SH-SY5Y (cell line): ENCODE data around the gene ARFGAP3.

Experiments
- GATA2 ChIP-seq: IDR thresholded peaks from 2 replicates; pipeline ENCODE4 v1.6.1; 2011; ENCODE audit warnings: mild to moderate bottlenecking, low read depth, low read length
- GATA3 ChIP-seq: IDR thresholded peaks from 2 replicates; pipeline ENCODE4 v1.6.1; 2011; ENCODE audit warnings: low read depth, mild to moderate bottlenecking, low read length, moderate library complexity

ARFGAP3 gene

DNA sequence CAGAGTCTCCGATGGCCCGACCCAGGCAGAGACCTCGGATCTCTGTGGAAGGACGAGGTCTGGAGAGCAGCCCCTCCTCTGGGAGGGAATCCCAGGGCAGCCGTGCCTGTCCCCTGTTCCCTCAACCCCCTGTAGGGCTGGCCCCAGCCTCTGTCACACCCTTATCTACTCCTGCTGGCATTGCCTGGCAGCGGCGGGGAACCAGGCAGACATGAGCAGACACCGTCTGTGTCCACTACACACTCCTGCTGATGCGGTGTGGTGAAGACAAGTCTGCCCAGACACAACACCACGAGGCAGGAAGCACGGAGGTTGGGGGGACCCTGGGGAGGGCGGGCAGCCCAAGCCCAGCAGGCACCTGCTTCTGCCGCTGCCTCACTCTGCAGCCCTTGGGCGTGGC is 83.9 kb downstream of the ARFGAP3 start:
- no peak for TF ChIP-seq GATA2
- no peak for TF ChIP-seq GATA3

DNA sequence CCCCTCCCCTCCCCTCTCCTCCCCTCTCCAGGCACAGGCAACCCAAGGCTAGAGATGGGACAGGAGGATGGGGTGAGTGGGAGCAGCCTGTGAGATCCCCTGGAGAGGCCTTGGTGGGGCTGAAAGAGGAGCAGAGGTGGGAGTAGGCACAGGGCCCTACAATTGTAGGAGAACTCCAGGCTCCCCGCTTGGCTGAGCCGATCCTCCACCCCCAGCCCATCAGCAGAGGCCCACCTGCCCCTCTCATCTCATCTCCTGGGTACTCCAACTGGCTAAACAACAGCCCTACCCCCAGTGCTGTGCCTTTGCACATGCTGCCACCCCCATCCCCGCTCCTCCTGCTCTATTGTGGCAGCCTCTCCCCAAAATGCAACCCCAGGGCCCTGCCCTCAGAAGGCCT is 84.4 kb downstream of the ARFGAP3 start:
- TF ChIP-seq GATA3 (no peak), GATA2 (no peak)

DNA sequence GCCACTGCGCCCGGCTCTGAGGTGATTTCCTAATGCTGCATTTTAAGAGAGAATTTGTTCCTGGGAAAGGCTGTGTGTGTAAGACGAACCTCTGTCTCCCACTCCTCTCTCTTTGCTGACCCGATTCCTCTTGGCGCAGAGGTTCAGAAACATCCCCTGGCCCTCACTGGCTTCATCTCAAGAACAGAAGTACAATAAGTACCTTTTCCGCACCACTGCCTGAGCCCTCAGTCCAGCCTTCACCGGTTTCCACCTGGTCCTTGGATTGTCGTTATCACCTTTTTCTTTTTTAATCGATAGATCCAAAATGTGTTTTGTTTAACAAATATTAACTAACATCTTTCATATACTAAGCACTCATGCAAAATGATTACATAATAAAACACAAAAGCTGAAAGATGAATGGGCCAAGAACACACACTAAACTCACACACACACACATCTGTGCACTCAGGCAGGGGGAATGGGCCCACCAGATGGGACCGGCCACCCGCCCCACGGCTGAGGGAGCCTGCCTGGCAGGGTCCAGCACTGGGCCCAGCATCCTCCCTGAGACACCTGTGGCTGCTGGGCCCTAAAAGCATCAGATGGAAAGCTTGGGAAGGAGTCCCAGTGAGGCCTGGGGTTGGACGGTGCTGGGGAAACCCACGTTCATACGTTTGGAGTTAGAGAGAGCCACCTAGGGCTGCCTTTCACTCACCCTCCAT is 86.0 kb downstream of the ARFGAP3 start:
- TF ChIP-seq GATA3: no peak
- TF ChIP-seq GATA2: no peak

DNA sequence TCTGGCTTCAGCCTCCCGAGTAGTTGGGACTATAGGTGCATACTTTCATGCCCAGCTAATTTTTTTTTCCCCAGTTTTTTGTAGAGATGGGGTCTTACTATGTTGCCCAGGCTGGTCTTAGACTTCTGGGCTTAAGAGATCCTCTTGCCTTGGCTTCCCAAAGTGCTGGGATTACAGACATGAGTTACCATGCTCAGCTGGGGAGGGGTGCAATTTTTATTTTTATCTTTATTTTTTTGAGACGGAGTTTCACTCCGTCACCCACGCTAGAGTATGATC is 86.7 kb downstream of the ARFGAP3 start:
- TF ChIP-seq GATA2 (no peak), GATA3 (no peak)

DNA sequence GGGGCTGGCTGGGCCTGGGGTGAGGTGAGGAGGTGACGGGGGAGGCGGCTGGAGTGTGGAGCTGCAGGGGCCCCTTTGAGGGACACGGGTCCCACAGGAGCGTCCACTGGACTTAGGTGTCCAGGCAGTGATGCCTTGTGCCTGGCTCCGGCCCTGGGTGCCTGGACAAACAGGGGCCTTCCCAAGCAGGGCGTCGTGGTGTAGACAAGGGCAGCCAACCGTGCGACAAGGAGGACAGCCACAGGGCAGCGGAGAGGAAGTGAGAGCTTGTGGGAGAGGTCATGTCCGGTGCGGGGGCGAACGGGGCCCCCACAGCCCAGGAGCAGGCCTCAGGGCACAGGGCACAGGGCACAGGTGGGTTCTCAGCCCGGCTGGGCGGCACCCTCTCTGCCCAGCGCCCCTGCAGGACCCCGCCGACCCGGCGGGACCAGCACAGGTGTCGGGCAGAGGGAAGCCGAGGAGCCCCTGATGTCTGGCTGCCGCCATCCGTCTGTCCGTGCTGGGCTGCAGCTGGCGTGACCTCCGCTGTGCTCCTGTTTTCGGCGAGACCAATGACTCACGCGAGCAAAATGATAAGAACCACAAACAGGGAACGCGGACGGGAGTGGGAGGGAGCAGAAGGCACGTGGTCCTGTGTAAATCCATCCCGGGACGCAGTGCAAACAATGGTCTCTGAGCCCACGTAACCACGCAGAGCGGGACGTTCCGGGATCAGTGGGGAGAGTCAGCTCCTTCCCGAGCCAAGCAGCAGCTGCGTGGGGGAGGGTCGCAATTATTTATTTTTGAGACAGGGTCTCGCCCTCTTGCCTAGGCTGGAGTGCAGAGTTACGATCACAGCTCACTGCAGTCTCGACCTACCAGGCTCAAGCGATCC is 87.3 kb downstream of the ARFGAP3 start:
- TF ChIP-seq GATA3 (no peak), GATA2 (no peak)

DNA sequence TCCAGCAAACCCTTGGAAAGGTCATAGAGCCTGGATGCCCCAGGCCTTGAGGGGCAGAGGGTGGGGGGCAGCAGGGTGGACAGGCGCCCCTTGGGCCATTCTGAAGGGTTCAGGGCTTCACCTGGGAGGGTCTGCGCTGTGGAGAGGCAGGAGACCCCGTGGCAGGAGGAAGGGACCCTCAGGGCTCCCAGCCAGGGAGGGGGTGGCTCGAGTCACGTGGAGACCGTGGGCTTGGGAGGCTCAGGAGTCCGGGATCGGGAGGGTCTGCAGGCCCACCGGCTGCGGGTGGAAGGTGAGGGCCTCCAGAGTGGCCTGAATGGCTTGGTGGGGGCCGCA is 87.9 kb downstream of the ARFGAP3 start:
- TF ChIP-seq GATA3 (no peak), GATA2 (no peak)

DNA sequence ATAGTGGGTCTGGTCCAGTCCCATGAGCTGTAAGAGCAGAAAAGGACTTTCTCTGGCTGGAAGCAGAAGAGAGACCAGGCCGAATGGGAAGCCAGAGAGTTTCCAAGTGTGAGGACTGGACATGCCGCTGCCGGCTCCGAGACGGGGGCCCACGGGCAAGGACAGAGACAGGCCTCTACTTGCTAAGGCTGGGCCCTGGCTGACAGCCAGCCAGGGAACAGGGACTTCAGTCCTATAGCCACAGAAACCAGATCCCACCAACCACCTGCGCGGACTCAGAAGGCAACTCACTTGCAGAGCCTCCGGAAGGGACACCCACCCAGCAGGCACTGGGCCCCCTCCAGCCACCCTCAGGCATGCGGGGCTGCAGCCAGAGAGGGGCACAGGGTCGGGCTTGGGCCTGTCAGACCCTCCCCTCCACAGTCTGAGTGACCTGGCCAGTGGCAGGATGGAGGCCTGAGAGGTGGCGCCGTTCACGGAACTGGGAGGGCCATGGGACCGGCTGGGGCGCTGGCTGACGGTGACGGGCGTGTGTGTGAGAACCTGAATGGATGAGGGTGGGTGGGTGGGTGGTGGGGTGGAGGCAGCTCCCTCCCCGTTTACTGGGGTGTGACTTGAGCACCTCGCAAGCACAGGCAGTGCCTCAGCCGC is 88.6 kb downstream of the ARFGAP3 start:
- TF ChIP-seq GATA2: no peak
- TF ChIP-seq GATA3: no peak

DNA sequence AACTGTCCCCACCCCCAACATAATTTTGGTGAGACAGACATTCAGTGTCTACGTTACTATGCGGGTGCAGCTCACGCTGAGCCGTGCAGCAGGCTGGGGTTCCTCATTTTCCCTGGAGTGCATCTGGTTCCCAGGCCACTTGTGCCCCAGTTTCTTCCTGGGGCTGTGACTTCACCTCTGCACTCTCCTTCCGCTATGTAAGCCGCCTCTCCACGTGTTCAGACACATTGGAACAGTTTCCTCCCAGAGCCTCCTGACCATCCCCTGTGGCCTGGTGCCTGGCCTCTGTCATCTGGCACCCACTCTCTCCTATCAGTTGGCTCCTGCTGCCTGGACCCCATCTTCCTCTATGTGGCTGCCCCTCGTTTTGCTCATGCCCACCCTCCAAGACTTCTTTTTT is 90.2 kb downstream of the ARFGAP3 start:
- TF ChIP-seq GATA3: no peak
- TF ChIP-seq GATA2: no peak

DNA sequence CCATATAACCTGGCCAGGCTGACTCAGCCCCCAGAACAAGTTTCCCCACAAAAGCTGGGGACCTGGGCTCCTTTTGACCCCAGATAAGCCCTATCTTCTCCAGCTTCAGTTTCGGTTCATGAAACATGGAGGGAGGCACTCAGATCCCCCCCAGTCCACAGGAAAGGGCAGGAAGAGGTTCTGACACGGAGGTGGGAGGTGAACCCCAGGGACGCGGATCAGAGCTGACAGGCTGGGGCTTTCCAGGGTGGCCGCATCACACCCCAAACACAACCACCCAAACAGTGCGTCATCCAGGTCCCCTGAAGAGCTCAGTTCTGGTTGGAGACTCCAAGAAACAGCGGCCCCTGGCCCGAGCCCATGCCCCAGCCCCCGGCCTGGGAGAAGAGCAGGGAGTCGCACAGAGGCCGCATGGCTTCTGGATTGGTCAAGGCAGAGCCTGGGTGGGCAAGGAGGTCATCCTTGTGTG is 92.1 kb downstream of the ARFGAP3 start:
- TF ChIP-seq GATA3 (no peak), GATA2 (no peak)

DNA sequence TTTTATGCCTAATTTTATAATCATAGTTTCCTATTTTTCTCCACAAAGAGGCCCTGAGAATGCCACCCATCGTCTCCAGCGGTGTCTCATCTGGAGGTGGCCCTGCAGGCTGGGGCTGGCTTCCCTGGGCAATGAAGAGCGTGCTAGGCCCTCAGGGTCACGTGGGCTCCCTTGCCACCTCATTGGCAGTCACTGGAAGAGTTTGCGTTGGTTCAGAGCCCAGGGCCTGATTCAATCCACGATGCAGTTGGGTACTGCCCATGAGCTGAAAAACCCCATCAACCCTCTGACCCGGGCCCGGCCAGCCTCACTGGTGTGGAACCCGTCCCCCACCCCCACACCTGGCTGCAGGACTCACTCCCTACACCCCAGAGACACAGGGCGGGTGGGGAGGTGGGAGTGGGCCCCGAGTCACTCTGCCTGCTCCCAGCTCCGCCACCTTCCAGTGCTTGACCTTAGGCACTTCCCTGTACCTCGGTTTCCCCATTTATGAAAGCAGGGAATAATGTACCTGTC is 93.0 kb downstream of the ARFGAP3 start:
- TF ChIP-seq GATA3 (no peak), GATA2 (no peak)

DNA sequence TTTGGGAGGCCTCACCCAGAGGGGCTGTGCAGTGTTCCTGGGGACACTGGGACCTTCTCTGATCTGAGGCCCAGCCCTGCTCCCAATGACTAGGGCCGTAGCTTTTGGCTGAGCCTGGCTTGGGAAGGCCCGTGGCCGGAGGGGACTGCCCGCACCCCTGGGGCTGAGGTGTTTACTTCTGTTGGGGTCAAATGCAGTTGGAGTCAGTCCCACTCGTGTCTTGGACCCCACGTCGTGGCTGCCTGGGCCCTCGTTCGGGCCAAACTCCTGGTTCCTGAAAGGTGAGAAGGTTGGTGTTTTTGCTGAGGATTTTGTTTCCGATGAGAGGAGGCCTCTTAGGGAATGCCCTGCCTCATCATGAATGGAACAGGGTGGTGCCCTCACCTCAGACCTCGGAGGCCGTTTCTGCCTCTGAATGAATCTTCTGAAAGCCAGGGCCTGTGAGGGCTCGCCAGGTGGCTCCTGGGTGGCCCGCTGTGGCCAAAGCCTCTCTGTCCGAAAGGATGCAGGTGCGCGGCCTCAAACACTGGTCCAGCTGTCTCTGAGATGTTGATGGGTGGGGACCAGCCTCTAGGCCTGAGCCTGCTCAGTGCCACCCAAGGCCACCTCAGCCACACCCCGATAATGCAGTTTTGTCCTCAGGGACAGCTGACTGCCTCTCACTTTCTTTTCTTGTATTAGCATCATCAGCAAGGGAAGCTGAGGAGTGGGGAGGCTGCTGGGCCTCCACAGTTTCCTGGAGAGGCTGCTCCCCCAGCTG is 96.1 kb downstream of the ARFGAP3 start:
- TF ChIP-seq GATA3 (no peak), GATA2 (no peak)

DNA sequence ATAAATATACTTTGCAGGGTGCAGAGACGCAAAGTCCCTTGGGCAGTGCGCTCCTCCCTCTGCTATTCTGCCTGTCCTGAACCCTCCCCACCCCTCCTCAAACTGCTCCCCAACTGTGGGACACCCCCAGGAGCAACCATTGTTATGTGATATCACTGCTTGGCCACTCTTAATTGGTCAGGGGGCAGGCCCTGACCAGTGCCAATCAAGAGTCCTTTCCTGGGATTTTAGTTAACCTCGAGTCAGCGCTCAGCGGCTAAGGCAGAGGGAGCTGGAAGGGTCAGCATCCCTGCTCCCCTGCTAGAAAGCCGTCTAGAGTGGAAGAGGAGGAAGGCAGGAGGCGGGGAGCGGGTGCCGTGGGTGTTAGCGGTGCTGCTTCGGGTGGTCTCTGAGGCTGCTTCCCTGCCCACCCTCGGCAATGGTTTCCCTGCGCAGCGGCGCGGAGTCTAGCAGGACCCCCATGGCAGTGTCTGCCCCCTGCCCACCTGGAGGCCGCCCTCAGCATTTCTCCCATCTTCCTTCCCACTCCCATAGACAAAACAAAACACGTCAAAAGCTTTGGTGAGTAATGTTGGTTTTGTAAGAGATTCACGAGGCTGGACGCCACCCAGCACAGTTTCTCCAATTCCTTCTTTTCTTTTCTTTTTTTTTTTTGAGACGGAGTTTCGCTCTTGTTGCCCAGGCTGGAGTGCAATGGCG is 98.0 kb downstream of the ARFGAP3 start:
- TF ChIP-seq GATA3 (no peak), GATA2 (no peak)

DNA sequence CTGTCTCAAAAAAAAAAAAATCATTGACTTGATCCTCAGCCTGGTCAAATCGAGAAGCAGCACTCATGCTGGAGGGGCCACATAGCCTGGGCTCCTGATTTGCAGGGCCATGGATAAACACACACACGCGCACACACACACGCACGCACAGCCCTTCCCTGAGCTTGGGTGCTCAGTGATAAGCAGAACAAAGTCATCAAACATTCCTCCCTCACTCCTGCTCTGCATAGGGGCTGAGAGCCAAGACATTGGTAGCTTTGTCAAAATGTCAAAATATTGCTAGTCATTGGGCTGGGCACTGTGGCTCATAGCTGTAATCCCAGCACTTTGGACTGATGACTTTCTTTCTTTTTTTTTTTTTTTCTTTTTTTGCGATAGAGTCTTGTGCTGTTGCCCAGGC is 102.4 kb downstream of the ARFGAP3 start:
- TF ChIP-seq GATA3: no peak
- TF ChIP-seq GATA2: no peak
